ENCODE data around the gene PFKP.

The PFKP gene

DNA sequence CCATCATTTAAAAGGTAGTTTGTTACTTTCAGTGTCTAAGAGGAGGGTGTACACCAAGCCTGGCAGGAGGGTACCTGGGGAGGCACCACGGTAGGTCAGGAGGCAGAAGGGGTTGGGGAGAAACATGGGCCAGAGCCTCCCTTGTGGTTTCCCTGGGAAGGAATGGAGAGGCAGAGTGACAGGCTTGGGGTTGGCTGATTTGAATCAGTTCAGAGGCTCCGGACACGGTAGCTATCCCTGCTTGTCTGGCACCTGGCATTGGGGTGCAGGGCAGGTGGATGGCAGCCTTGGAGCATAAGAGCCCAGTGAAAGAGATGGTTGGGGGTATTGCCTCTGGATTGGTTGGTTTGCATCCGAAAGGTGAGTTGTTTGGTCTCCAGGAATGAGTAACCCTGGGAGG lies 30.2 kb upstream of the PFKP start:
- Histone ChIP-seq H3K9ac (ENCODE audit: low read depth, low read length) (no peak overlapping the region), H3K9me3 (ENCODE audit: control insufficient read depth, insufficient read depth, low read length) (no peaks in the 10 kb centered on the region; the same call in 1 of the 2 replicates), H3K36me3 (ENCODE audit: insufficient read depth, low read length) (no peaks in the 10 kb centered on the region), H3K4me1 (ENCODE audit: insufficient read depth, low read length) (no peaks in the 10 kb centered on the region)

DNA sequence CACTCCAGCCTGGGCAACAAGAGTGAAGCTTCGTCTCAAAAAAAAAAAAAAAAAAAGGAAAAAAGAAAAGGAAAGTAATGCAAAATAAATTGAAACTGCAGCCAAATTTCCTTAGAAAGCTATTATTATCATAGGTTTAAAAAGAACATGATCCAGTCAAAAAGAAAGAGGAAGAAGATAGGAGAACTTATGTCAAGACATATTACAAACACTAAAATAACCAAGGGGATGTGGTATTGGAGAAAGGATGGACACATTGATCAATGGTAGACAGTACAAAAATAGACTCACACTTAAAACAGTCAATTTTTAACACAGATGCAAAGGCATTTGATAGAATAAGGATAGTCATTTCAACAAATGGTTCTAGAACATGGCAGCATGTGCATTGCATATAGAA lies 27.3 kb upstream of the PFKP start:
- 0 out of 2 replicates have a peak, but pooled peaks cover 4% of the 10 kb centered on the region for H3K4me1 ChIP-seq (ENCODE audit: insufficient read depth, low read length)
- no peak overlapping the region for H3K9ac ChIP-seq (ENCODE audit: low read depth, low read length)
- no peaks in the 10 kb centered on the region; the same call in 1 of the 2 replicates for H3K9me3 ChIP-seq (ENCODE audit: control insufficient read depth, insufficient read depth, low read length)
- H3K36me3 ChIP-seq (ENCODE audit: insufficient read depth, low read length) = no peaks in the 10 kb centered on the region

DNA sequence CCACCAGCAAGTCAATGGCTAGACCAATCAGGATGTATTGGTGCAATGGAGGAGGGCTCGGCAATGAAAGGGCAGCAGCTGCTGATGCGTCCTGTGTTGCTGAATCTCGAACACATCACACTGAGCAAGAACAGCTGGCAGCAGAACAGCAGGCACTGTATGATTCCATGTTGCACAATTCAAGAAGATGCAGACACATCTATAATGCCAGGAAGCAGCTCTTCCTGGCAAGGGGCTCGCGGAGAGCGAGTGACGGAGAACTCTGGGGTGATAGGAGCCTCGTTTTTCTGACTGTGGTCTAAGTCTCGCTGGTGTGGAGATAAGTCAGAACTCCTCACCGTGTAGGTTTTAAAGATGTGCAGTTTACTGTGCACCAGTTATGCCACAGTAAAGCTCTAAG lies 24.8 kb upstream of the PFKP start:
- H3K9ac ChIP-seq (ENCODE audit: low read depth, low read length) = no peak overlapping the region
- no peaks in the 10 kb centered on the region; the same call in 1 of the 2 replicates for H3K9me3 ChIP-seq (ENCODE audit: control insufficient read depth, insufficient read depth, low read length)
- no peaks in the 10 kb centered on the region for H3K36me3 ChIP-seq (ENCODE audit: insufficient read depth, low read length)
- peaks cover 17% of the 10 kb centered on the region; the same call in 1 of the 2 replicates for H3K4me1 ChIP-seq (ENCODE audit: insufficient read depth, low read length)

DNA sequence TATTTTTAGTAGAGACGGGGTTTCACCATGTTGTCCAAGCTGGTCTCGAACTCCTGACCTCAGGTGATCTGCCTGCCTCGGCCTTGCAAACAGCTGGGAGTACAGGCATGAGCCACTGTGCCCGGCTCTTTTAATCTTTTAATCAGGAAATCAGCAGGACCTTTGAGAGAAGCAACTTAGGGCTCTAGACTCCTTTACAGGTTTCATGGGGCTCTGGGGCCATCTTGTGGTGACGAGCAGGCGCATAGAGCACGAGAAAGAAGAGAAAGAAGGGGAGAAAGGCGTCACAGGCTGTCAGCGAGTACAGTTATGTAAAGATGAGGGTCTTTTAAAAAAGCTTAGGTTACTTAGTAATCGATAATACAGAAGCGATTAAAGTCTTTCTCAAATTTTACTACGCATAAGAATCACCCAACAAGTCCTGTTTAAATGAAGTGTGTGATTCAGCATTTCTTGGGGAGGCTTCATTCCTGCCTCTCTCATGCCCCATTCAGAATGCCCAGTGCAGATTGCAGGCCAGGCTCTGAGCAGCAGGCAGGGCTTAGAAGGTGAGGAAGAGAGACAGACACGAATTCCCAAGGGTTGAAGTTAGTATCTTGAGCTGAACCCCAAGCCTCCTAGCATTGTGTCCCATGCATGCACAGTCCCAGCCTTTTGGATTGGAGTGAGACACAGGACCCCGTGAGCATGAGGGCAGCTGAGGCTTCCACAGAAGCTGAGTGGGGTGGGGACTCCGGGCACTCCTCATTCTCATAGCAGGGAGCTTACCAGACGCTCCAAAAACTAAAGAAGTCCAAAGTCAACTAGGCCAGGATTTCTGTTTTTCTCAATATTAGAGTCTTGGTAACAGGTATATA lies 23.6 kb upstream of the PFKP start:
- Histone ChIP-seq H3K9ac (ENCODE audit: low read depth, low read length) (no peak overlapping the region), H3K4me1 (ENCODE audit: insufficient read depth, low read length) (peaks cover 17% of the 10 kb centered on the region; the same call in 1 of the 2 replicates), H3K36me3 (ENCODE audit: insufficient read depth, low read length) (no peaks in the 10 kb centered on the region), H3K9me3 (ENCODE audit: control insufficient read depth, insufficient read depth, low read length) (no peaks in the 10 kb centered on the region; the same call in 1 of the 2 replicates)

DNA sequence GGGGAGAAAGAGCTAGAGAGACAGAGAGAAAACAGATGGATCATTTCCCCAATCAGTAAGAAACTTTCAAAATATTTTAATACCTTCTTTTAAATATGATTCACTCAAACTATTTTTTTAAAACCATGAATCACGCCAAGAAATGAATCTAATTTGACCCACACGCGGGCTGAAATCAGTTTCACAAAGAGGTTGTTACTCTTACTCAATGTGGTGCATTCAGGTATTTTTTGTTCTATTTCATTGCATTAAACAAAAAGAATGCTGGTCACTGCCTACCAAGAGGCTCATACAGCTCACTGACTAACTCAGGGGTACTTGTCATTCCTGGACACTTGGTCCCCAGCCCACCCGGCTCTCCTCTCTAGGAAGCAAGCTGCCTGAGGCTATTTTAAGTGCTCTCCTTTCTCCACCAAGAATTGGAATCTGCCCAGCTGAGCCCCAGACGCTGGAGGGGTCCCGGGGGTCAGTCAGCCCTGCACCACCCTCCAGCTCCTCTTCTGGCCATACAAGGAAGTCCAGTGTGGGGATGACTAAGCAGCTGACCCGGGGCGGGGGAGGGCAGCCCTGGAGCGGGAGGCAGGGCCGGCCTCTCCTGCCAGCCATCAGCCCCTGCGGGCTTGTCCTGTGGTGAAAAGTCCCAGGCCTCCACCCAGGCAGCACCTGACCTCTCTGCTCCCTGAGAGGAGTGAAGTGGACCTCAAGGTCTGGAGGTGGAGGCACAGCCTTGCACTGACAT lies 21.7 kb upstream of the PFKP start:
- Histone ChIP-seq H3K9ac (ENCODE audit: low read depth, low read length) (no peak overlapping the region), H3K4me1 (ENCODE audit: insufficient read depth, low read length) (peaks cover 17% of the 10 kb centered on the region; the same call in 1 of the 2 replicates)

DNA sequence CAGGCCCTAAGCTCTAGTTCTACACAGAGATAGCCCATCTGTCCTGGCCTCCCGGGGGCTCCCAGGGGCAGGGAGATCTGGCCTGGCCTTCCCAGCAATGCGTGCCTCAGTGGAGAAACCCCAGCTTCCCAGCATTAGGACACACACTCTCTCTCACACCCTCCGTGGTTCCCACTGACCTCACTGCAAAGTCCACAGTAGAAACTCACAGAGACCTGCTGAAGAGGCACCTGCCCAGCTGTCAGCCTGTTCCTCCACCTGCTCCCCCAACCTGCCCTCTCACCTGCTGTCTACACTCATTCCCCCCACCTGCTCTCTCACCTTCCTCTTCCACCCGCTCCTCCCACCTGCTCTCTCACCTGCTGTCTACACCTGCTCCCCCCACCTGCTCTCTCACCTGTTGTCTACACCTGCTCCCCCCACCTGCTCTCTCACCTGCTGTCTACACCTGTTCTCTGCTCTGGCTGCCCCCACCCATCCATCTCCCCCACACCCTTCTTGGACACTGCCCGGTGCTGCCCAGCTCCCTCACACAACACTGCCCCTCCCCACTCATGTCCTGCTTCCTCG lies 21.1 kb upstream of the PFKP start:
- H3K9me3 ChIP-seq (ENCODE audit: control insufficient read depth, insufficient read depth, low read length) = no peaks in the 10 kb centered on the region; the same call in 1 of the 2 replicates
- H3K9ac ChIP-seq (ENCODE audit: low read depth, low read length) = peak overlapping the region; percentile 11; the same call in 1 of the 2 replicates
- H3K4me1 ChIP-seq (ENCODE audit: insufficient read depth, low read length) = peaks cover 17% of the 10 kb centered on the region; the same call in 1 of the 2 replicates
- no peaks in the 10 kb centered on the region for H3K36me3 ChIP-seq (ENCODE audit: insufficient read depth, low read length)

More for the DNA sequence above, 21.7 kb upstream of the PFKP start:
- Histone ChIP-seq H3K36me3 (ENCODE audit: insufficient read depth, low read length) (no peaks in the 10 kb centered on the region), H3K9me3 (ENCODE audit: control insufficient read depth, insufficient read depth, low read length) (no peaks in the 10 kb centered on the region; the same call in 1 of the 2 replicates)

DNA sequence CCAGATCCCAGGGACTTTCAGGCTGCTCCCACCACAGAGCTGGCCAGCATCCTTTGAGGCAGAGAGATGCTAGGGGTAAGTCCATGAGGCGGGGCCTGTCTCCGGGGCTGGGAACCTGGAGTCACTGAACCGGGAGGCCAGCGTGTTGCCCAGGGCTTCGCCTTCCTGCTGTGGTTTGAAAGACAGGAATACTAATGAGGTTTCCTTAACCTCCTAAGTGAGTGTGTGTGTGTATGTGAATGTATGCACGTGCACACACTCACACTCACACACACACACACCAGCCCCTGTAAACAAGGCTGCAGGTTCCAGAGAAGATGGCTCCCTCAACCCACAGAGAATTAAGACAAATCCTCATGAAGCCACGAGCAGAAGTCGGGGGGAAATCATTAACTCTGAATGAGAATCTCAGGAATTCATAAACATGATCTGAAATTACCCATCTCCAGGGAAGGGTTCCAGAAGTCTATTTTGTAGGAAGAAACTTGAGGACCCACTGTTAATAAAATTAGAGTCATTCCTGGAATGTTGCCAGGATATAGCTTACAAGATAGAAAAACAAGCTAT lies 20.3 kb upstream of the PFKP start:
- Histone ChIP-seq H3K9ac (ENCODE audit: low read depth, low read length) (no peak overlapping the region), H3K4me1 (ENCODE audit: insufficient read depth, low read length) (peaks cover 17% of the 10 kb centered on the region; the same call in 1 of the 2 replicates), H3K9me3 (ENCODE audit: control insufficient read depth, insufficient read depth, low read length) (no peaks in the 10 kb centered on the region), H3K36me3 (ENCODE audit: insufficient read depth, low read length) (no peaks in the 10 kb centered on the region)

DNA sequence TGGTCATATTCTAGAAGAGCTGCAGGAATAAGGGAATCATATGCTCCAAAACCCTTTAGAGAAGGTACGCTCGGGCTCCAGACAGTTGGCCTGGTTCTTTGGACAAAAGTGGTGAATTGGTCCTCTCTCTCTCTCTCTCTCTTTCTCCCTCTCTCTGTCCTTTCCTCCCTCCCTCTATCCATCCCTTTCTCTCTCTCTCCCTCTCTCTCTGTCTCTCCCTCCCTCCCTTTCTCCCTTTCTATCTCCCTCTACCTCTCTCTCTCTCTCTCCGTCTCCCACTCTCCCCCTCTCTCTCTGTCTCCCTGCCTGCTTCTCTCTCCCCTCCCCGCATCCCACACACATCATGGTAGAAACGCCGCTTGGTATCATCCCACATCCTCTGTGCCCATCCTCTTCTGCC lies 19.8 kb upstream of the PFKP start:
- H3K4me1 ChIP-seq (ENCODE audit: insufficient read depth, low read length) = peaks cover 17% of the 10 kb centered on the region; the same call in 1 of the 2 replicates
- H3K36me3 ChIP-seq (ENCODE audit: insufficient read depth, low read length) = no peaks in the 10 kb centered on the region
- no peak overlapping the region for H3K9ac ChIP-seq (ENCODE audit: low read depth, low read length)
- no peaks in the 10 kb centered on the region for H3K9me3 ChIP-seq (ENCODE audit: control insufficient read depth, insufficient read depth, low read length)

DNA sequence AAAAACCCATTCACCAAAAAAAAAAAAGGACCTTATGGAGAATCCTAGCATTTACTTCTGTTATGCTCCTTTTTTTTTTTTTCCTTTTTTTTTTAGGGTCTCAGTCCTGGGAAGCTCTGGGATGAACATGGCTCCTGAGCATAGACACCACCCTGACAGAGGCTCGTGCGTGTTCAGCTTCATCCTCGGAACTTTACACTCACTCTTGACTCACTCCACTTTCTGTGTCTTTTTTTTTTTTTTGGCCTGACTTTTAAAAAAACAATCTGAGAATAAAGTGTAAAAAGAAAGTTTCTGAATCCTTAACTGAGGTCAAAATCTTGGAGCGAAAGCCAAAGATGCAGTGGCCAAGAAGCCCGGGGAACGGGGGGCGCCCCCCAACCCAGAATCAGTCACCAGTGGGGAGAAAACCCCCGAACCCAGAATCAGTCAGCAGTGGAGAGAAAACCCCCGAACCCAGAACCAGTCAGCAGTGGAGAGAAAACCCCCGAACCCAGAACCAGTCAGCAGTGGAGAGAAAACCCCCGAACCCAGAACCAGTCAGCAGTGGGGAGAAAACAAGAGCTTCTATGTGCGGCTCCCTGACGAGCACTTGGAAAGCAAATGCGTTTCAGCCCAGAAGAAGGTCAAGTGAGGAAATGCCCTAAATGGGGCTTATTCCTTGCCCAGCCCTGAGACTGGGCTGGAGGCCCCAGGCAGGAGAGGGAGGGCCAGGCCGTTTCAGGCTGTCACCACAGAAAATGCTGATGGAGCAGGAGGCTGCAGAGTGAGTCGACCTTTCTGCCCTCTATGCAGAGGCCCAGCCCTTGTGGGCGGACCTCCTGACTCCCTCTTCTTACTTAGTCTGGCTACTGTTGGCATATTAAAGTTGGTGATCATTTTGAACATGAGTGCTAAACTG lies 19.0 kb upstream of the PFKP start:
- H3K36me3 ChIP-seq (ENCODE audit: insufficient read depth, low read length) = no peaks in the 10 kb centered on the region

DNA sequence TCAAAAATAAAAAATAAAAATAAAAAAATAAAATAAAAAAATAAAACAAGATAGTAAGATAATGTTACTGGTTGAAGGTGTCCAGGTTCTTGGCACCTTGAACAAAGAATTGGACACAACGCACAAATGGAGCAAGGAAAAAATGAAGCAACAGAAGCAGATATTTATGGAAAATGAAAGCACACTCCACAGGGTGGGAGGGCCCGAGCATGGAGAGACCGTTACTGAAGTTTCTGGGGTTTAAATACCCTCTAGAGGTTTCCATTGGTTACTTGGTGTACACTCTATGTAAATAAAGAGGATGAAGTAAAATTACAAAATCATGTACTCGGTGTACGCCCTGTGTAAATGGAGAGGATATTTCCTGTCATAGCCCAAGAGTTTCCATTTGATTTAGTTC lies 15.7 kb upstream of the PFKP start:
- Histone ChIP-seq H3K36me3 (ENCODE audit: insufficient read depth, low read length) (no peaks in the 10 kb centered on the region), H3K4me1 (ENCODE audit: insufficient read depth, low read length) (peaks cover 23% of the 10 kb centered on the region), H3K9me3 (ENCODE audit: control insufficient read depth, insufficient read depth, low read length) (no peaks in the 10 kb centered on the region), H3K9ac (ENCODE audit: low read depth, low read length) (no peak overlapping the region)

More for the DNA sequence above, 19.0 kb upstream of the PFKP start:
- Histone ChIP-seq H3K9me3 (ENCODE audit: control insufficient read depth, insufficient read depth, low read length) (no peaks in the 10 kb centered on the region), H3K9ac (ENCODE audit: low read depth, low read length) (no peak overlapping the region), H3K4me1 (ENCODE audit: insufficient read depth, low read length) (peaks cover 17% of the 10 kb centered on the region; the same call in 1 of the 2 replicates)

DNA sequence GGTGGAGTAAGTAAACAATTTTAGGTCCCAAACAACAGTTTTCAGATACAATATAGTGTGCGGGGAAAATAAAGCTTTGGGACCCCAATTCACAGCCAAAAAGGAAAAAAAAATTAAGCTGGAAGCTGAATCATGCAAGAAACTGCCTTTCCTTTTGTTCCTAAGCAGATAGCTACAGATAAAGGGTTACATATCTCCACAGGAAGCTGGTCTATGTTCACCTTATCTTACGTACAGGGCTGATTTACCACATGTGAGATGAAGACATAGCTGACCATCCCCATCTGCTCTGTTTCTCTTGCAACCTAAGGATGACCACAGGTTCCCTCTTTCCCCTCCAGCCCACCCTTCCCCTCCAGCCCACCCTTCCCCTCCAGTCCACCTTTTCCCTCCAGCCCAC lies 14.2 kb upstream of the PFKP start:
- Histone ChIP-seq H3K9me3 (ENCODE audit: control insufficient read depth, insufficient read depth, low read length) (no peaks in the 10 kb centered on the region), H3K36me3 (ENCODE audit: insufficient read depth, low read length) (no peaks in the 10 kb centered on the region), H3K9ac (ENCODE audit: low read depth, low read length) (no peak overlapping the region), H3K4me1 (ENCODE audit: insufficient read depth, low read length) (peaks cover 19% of the 10 kb centered on the region)

DNA sequence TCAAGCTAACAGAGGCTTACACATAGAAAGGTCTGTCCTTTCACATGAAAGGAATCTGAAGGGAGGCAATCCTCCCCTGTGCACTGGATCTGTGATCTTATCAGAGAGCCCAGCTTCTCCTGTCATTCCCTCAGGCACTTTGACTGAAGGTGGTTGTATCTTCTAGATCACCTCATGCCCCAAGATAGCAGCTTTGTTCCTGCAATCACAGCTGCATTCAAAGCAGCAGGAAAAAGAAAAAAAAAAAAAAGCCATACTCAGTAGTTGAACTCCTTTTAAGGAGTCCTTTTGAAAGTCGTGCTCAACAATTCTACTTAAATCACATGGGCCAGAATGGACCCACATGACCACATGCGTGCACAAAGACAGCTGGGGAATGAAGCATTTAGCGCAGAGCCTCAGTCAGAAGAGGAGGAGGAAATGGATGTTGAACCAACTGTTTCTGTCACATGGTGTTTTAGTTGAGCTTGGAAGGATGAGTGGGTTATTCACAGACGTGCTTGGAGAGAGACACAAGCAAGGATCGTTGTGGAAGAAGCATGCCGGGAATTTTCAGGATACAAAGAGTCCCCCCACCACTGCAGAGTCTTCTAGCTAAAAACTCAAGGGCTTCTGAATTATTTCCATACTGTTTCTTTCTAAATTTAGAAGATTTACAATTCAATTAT lies 13.0 kb upstream of the PFKP start:
- peaks cover 19% of the 10 kb centered on the region for H3K4me1 ChIP-seq (ENCODE audit: insufficient read depth, low read length)
- no peaks in the 10 kb centered on the region for H3K9me3 ChIP-seq (ENCODE audit: control insufficient read depth, insufficient read depth, low read length)
- H3K36me3 ChIP-seq (ENCODE audit: insufficient read depth, low read length) = no peaks in the 10 kb centered on the region
- no peak overlapping the region for H3K9ac ChIP-seq (ENCODE audit: low read depth, low read length)

DNA sequence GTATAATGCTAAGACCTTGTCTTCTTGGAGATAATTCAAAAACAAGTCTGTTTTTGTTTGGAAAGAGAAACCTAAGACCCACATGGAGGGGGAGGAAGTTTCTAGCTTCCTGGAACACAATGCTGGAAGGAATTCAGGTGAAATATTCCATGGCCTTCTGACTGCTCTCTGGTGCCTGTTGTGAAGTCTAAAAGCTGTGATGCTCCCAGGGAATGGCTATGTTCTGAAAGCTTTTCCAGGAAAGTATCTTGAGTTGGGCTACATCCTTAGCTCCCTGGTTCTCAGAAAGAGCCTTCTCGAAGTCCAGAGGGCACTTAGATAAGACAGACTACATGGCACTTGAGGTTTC lies 12.5 kb upstream of the PFKP start:
- Histone ChIP-seq H3K36me3 (ENCODE audit: insufficient read depth, low read length) (no peaks in the 10 kb centered on the region), H3K9me3 (ENCODE audit: control insufficient read depth, insufficient read depth, low read length) (no peaks in the 10 kb centered on the region), H3K9ac (ENCODE audit: low read depth, low read length) (no peak overlapping the region), H3K4me1 (ENCODE audit: insufficient read depth, low read length) (peaks cover 19% of the 10 kb centered on the region)
